ENCODE measurements around the gene KRT84.

Gene KRT84

DNA sequence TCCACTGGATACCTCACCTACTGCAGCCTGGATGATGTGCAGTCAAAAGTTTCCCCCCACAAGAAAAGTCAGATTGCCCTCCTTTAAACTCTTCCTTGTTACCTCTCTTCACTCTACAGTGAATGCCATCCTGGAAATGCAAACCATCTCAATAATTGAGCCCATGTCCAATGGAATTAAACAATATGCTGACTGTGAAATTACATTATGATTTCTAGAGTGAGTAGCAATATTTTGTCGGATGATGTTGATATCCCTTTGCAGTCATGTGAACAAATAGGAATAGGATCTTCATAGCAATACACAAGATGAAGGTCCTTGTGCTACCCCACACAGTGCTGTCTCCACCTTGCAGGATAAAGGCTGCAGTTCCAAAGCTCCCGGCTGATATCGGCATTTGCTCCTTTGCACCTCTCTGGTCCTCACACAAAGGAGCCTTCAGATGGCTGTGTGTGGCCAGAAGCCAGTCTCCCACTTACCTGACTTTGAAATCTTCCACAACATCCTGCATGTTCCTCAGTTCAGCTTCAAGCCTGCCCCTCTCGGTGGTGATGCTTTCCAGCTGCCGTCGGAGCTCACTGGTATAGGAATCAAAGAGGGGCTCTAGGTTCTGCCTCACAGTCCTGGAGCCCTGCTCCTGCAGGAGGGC is 47.2 kb upstream of the KRT84 start:
- TF ChIP-seq, protein P1, sequence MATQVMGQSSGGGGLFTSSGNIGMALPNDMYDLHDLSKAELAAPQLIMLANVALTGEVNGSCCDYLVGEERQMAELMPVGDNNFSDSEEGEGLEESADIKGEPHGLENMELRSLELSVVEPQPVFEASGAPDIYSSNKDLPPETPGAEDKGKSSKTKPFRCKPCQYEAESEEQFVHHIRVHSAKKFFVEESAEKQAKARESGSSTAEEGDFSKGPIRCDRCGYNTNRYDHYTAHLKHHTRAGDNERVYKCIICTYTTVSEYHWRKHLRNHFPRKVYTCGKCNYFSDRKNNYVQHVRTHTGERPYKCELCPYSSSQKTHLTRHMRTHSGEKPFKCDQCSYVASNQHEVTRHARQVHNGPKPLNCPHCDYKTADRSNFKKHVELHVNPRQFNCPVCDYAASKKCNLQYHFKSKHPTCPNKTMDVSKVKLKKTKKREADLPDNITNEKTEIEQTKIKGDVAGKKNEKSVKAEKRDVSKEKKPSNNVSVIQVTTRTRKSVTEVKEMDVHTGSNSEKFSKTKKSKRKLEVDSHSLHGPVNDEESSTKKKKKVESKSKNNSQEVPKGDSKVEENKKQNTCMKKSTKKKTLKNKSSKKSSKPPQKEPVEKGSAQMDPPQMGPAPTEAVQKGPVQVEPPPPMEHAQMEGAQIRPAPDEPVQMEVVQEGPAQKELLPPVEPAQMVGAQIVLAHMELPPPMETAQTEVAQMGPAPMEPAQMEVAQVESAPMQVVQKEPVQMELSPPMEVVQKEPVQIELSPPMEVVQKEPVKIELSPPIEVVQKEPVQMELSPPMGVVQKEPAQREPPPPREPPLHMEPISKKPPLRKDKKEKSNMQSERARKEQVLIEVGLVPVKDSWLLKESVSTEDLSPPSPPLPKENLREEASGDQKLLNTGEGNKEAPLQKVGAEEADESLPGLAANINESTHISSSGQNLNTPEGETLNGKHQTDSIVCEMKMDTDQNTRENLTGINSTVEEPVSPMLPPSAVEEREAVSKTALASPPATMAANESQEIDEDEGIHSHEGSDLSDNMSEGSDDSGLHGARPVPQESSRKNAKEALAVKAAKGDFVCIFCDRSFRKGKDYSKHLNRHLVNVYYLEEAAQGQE (IDR thresholded peaks at IDR 0.05; ENCODE audit: insufficient read depth in 1 of 2, low read depth in 2 of 2, low read length in 2 of 2) = no peak
- no peak for TF ChIP-seq SIN3A (IDR thresholded peaks at IDR 0.05; ENCODE audit: borderline replicate concordance, insufficient read depth, low read length)
- TF ChIP-seq FOXP2 (optimal IDR thresholded peaks at IDR 0.05; ENCODE audit: borderline replicate concordance, extremely low read depth, extremely low read length, insufficient read depth) = no peak
- no peak for TF ChIP-seq POLR2AphosphoS5 (IDR thresholded peaks at IDR 0.05; ENCODE audit: low read depth, low read length)
- no peak for TF ChIP-seq TAF1 (IDR thresholded peaks at IDR 0.05; ENCODE audit: borderline replicate concordance, insufficient read depth, low read length)

DNA sequence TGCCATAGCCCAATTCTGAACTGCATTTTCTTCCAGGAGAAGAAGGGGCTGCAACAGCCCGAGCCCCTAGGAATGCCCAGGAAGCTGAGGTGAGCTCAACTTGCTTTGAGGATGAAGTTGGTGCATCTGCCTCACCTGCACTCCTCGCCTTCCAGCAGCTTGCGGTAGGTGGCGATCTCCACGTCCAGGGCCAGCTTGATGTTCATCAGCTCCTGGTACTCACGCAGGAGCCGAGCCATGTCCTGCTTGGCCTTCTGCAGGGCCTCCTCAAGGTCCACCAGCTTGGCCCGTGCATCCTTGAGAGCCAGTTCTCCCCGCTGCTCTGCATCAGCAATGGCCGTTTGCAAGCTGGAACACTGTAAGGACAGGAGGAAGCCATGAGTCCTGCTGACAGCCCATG is 42.7 kb upstream of the KRT84 start:
- TF ChIP-seq SIN3A (IDR thresholded peaks at IDR 0.05; ENCODE audit: borderline replicate concordance, insufficient read depth, low read length) (no peak), FOXP2 (optimal IDR thresholded peaks at IDR 0.05; ENCODE audit: borderline replicate concordance, extremely low read depth, extremely low read length, insufficient read depth) (no peak), POLR2AphosphoS5 (IDR thresholded peaks at IDR 0.05; ENCODE audit: low read depth, low read length) (no peak), TAF1 (IDR thresholded peaks at IDR 0.05; ENCODE audit: borderline replicate concordance, insufficient read depth, low read length) (no peak)
- TF ChIP-seq, protein P1 (IDR thresholded peaks at IDR 0.05; ENCODE audit: insufficient read depth in 1 of 2, low read depth in 2 of 2, low read length in 2 of 2) = no peak

DNA sequence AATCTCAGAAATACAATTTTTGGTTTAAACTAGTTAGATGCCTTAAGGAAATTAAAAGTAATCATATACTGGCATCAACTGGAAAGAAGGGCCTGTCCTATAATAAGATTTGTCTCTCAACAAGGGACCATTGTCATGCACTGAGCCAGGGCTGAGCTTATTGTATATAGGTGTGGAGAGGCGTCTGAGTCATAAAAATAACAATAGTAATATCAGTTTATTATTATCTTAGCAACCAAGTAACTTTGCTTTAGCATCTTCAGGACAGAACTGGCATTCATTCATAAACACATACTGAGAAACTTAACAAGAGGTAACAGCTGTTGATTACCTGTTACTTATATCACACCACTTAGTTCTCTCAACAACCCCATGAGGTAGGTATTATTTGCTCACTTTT is 41.6 kb upstream of the KRT84 start:
- TF ChIP-seq TAF1 (IDR thresholded peaks at IDR 0.05; ENCODE audit: borderline replicate concordance, insufficient read depth, low read length) = no peak
- no peak for TF ChIP-seq POLR2AphosphoS5 (IDR thresholded peaks at IDR 0.05; ENCODE audit: low read depth, low read length)

DNA sequence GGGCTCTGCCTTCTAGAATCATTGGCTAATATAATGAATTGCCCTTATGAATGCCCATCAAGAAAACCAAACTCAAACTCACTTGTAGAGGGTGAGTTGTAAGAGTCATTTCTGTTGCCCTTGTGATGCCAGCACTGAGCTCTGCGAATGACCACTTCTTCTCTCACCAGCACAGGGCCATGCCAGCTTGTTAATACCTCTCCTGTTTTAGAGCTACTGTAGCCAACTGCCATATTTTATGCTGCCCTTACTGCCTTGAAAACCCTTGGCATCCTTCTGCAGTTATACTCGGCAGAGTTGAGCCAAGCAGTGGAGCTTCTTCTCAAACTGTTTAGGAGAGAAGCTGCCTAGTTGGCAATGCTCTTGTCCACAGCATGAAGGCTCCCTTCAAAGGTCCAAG is 40.6 kb upstream of the KRT84 start:
- TF ChIP-seq TAF1 (IDR thresholded peaks at IDR 0.05; ENCODE audit: borderline replicate concordance, insufficient read depth, low read length) (no peak), SIN3A (IDR thresholded peaks at IDR 0.05; ENCODE audit: borderline replicate concordance, insufficient read depth, low read length) (no peak), POLR2AphosphoS5 (IDR thresholded peaks at IDR 0.05; ENCODE audit: low read depth, low read length) (no peak), FOXP2 (optimal IDR thresholded peaks at IDR 0.05; ENCODE audit: borderline replicate concordance, extremely low read depth, extremely low read length, insufficient read depth) (no peak)
- TF ChIP-seq, protein P1 (IDR thresholded peaks at IDR 0.05; ENCODE audit: insufficient read depth in 1 of 2, low read depth in 2 of 2, low read length in 2 of 2) = no peak

DNA sequence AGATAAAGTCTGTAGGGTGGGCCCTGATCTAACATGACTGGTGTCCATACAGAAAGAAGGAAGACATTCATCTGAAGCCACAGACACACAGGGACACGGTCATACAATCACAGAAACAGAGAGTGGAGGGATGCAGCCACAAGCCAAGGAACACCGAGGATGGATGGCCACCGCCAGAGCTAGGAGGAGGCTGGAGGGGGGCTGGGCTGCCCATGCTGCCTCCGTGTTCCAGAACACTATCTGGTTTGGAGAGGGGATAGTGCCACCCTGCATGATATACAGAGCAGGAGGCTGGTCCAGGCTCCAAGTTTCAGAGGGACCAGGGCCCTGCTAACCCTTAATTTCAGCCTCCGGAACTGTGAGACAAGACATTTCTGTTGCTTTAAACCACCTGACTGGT is 40.0 kb upstream of the KRT84 start:
- no peak for TF ChIP-seq POLR2AphosphoS5 (IDR thresholded peaks at IDR 0.05; ENCODE audit: low read depth, low read length)
- TF ChIP-seq SIN3A (IDR thresholded peaks at IDR 0.05; ENCODE audit: borderline replicate concordance, insufficient read depth, low read length) = no peak
- TF ChIP-seq, protein P1 (IDR thresholded peaks at IDR 0.05; ENCODE audit: insufficient read depth in 1 of 2, low read depth in 2 of 2, low read length in 2 of 2) = no peak

All from PFSK-1 (cell line).